ENCODE measurements around the gene GRWD1. TPM values are rescaled to one million over a fixed set of nuclear protein-coding genes. Genes with fewer than 3 reads are reported as not detected.

GRWD1 gene
- total RNA-seq, 1 donor from 2014 or later, result 25.0 TPM

DNA sequence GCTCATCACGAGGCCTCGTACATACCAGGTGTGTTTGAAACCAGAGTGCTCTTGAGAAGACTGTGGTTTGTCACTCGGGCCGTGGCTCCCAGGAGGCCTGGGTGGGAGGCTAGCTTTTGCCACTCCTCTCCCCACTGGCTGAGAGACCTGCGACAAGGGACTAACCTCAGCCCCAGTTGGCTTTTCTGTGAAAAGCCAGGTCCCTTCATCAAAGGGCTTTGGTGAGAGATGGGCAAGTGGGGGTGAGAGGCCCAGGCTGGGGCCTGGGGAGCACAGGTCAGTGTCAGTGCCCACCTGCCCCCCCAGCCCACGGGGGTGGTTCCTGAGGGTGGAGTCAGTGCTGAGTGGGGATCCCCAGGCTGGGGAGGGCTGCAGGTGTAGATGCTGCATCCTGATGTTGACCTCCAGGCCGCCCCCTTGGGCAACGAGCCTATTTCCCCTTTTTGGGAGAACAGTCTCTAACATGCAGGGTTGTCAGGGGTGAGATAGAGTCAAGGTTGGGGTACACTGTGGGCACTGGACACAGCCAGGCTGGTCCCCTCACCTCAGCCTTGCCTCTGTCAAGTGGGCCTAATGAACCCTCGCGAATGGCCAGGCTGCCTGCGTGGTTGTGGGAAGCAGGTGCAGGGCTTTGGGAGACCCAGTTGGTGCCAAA lies 10.3 kb downstream of the GRWD1 start:
- Mint-ChIP-seq H3K27me3 (ENCODE audit: unreplicated experiment) (no peaks in the 10 kb centered on the region), H3K4me3 (ENCODE audit: unreplicated experiment) (no peak overlapping the region), H3K4me1 (ENCODE audit: low read depth, unreplicated experiment) (no peaks in the 10 kb centered on the region), H3K9me3 (ENCODE audit: unreplicated experiment) (peaks cover 2% of the 10 kb centered on the region), H3K36me3 (ENCODE audit: unreplicated experiment) (no peaks in the 10 kb centered on the region), H3K27ac (ENCODE audit: unreplicated experiment) (no peak overlapping the region)
- TF ChIP-seq, protein P1, sequence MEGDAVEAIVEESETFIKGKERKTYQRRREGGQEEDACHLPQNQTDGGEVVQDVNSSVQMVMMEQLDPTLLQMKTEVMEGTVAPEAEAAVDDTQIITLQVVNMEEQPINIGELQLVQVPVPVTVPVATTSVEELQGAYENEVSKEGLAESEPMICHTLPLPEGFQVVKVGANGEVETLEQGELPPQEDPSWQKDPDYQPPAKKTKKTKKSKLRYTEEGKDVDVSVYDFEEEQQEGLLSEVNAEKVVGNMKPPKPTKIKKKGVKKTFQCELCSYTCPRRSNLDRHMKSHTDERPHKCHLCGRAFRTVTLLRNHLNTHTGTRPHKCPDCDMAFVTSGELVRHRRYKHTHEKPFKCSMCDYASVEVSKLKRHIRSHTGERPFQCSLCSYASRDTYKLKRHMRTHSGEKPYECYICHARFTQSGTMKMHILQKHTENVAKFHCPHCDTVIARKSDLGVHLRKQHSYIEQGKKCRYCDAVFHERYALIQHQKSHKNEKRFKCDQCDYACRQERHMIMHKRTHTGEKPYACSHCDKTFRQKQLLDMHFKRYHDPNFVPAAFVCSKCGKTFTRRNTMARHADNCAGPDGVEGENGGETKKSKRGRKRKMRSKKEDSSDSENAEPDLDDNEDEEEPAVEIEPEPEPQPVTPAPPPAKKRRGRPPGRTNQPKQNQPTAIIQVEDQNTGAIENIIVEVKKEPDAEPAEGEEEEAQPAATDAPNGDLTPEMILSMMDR (IDR thresholded peaks at IDR 0.05; ENCODE audit: partially characterized antibody, unreplicated experiment), result no peak
- no peak for DNase-seq

DNA sequence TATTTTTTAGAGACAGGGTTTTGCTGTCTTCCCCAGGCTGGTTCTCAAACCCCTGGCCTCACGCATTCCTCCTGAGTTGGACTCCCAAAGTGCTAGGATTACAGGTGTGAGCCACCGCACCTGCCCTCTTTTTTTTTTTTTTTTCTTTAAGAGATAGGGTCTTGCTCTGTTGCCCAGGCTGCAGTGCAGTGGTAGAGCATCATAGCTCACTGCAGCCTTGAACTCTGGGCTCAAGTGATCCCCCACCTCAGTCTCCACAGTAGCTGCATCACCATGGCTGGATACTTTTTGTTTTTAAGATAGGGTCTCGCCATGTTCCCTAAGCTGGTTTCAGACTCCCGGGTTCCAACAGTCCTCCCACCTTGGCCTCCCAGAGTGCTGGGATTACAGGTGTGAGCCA lies 11.1 kb downstream of the GRWD1 start:
- no peak for DNase-seq
- Mint-ChIP-seq H3K4me1 (ENCODE audit: low read depth, unreplicated experiment) (no peaks in the 10 kb centered on the region), H3K36me3 (ENCODE audit: unreplicated experiment) (no peaks in the 10 kb centered on the region), H3K4me3 (ENCODE audit: unreplicated experiment) (no peak overlapping the region), H3K27me3 (ENCODE audit: unreplicated experiment) (no peaks in the 10 kb centered on the region), H3K27ac (ENCODE audit: unreplicated experiment) (no peak overlapping the region), H3K9me3 (ENCODE audit: unreplicated experiment) (peaks cover 3% of the 10 kb centered on the region)
- TF ChIP-seq, protein P1 (IDR thresholded peaks at IDR 0.05; ENCODE audit: partially characterized antibody, unreplicated experiment), result no peak

DNA sequence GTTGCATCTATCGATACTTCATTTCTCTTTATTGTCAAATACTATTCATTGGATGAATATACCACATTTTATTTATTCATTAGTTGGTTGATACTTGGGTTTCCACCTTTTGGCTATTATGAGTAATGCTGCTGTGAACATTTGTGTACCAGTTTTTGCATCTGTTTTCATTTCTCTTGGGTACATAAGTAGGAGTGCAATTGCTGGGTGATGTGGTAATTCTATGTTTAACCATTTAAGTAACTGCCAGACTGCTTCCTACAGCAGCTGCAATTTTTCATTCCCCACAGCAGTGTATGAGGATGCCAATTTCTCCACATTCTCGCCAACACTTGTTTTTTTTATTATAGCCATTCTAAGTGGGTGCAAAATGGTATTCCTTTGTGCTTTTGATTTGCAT lies 12.2 kb downstream of the GRWD1 start:
- no peak for DNase-seq
- TF ChIP-seq, protein P1 (IDR thresholded peaks at IDR 0.05; ENCODE audit: partially characterized antibody, unreplicated experiment), result no peak
- H3K4me1 Mint-ChIP-seq (ENCODE audit: low read depth, unreplicated experiment), result no peaks in the 10 kb centered on the region
- H3K36me3 Mint-ChIP-seq (ENCODE audit: unreplicated experiment), result no peaks in the 10 kb centered on the region
- no peak overlapping the region for H3K27ac Mint-ChIP-seq (ENCODE audit: unreplicated experiment)
- no peak overlapping the region for H3K4me3 Mint-ChIP-seq (ENCODE audit: unreplicated experiment)
- peaks cover 3% of the 10 kb centered on the region for H3K9me3 Mint-ChIP-seq (ENCODE audit: unreplicated experiment)
- no peaks in the 10 kb centered on the region for H3K27me3 Mint-ChIP-seq (ENCODE audit: unreplicated experiment)

DNA sequence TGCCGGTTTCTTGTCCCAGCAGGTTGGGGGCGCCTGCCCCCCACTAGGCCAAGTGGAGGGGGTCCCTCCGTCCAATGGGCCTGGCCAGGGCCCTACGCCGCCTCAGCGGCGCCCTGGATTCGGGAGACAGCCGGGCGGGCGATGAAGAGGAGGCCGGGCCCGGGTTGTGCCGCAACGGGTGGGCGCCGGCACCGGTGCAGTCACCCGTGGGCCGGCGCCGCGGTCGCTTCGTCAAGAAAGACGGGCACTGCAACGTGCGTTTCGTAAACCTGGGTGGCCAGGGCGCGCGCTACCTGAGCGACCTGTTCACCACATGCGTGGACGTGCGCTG lies 15.8 kb downstream of the GRWD1 start:
- DNase-seq, result no peak
- Mint-ChIP-seq H3K36me3 (ENCODE audit: unreplicated experiment) (no peaks in the 10 kb centered on the region), H3K9me3 (ENCODE audit: unreplicated experiment) (peaks cover 3% of the 10 kb centered on the region), H3K27me3 (ENCODE audit: unreplicated experiment) (peaks cover 3% of the 10 kb centered on the region), H3K4me1 (ENCODE audit: low read depth, unreplicated experiment) (no peaks in the 10 kb centered on the region), H3K27ac (ENCODE audit: unreplicated experiment) (no peak overlapping the region), H3K4me3 (ENCODE audit: unreplicated experiment) (no peak overlapping the region)
- TF ChIP-seq, protein P1 (IDR thresholded peaks at IDR 0.05; ENCODE audit: partially characterized antibody, unreplicated experiment), result no peak

DNA sequence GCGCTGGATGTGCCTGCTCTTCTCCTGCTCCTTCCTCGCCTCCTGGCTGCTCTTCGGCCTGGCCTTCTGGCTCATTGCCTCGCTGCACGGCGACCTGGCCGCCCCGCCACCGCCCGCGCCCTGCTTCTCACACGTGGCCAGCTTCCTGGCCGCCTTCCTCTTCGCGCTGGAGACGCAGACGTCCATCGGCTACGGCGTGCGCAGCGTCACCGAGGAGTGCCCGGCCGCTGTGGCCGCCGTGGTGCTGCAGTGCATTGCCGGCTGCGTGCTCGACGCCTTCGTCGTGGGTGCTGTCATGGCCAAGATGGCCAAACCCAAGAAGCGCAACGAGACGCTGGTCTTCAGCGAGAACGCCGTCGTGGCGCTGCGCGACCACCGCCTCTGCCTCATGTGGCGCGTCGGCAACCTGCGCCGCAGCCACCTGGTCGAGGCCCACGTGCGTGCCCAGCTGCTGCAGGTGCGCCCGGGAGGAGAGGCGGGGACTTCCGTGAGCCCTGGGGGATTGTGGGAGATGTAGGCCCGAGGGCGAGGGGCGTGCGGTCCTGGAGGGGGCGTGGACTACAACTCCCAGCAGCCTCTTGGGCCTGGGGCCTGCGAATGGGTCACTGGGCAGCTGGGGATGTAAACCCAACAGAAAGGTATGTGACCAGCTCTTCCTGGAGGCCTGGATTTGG lies 16.3 kb downstream of the GRWD1 start:
- TF ChIP-seq, protein P1 (IDR thresholded peaks at IDR 0.05; ENCODE audit: partially characterized antibody, unreplicated experiment), result no peak
- no peak overlapping the region for H3K27ac Mint-ChIP-seq (ENCODE audit: unreplicated experiment)
- H3K27me3 Mint-ChIP-seq (ENCODE audit: unreplicated experiment), result peaks cover 4% of the 10 kb centered on the region
- DNase-seq, result peak; percentile 51
- peaks cover 3% of the 10 kb centered on the region for H3K9me3 Mint-ChIP-seq (ENCODE audit: unreplicated experiment)
- H3K4me3 Mint-ChIP-seq (ENCODE audit: unreplicated experiment), result no peak overlapping the region
- no peaks in the 10 kb centered on the region for H3K36me3 Mint-ChIP-seq (ENCODE audit: unreplicated experiment)
- H3K4me1 Mint-ChIP-seq (ENCODE audit: low read depth, unreplicated experiment), result no peaks in the 10 kb centered on the region

All from glutamatergic neuron (in vitro differentiated cells).